AG09319 (cell line): Measurements from ENCODE around the gene NLRC3.

Experiments
- DNase-seq: peaks from one replicate; pipeline ENCODE4 v3.0.0-alpha.2; 2010; ENCODE audit warnings: low read depth; ENCODE audit errors: extremely low read depth
- TF ChIP-seq, protein P1 (sequence below): IDR thresholded peaks from 2 replicates; pipeline ENCODE4 v1.5.1; 2011; ENCODE audit warnings: low read depth, mild to moderate bottlenecking, inconsistent platforms, low read length, moderate library complexity

NLRC3 gene

DNA sequence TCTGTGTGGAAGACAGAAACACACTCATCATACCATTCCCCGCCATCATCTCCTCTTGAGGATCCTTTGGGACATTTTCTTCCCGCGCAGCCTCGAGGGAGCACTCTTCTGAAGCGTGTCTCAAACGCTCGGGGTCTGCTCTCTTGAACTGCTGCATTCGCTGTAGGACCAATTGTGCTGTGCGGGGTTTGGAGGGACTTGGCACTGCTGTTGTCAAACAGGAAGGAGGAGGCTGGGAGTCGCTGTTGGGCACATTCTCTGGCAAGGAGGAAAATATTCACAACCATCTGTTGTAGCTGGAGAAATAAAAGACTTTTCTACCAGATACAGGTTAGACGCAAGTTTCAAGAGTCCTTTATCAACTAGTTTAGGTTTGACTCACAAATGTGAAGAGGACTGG, 29.2 kb upstream of the NLRC3 start:
- no peak for DNase-seq
- TF ChIP-seq, protein P1, sequence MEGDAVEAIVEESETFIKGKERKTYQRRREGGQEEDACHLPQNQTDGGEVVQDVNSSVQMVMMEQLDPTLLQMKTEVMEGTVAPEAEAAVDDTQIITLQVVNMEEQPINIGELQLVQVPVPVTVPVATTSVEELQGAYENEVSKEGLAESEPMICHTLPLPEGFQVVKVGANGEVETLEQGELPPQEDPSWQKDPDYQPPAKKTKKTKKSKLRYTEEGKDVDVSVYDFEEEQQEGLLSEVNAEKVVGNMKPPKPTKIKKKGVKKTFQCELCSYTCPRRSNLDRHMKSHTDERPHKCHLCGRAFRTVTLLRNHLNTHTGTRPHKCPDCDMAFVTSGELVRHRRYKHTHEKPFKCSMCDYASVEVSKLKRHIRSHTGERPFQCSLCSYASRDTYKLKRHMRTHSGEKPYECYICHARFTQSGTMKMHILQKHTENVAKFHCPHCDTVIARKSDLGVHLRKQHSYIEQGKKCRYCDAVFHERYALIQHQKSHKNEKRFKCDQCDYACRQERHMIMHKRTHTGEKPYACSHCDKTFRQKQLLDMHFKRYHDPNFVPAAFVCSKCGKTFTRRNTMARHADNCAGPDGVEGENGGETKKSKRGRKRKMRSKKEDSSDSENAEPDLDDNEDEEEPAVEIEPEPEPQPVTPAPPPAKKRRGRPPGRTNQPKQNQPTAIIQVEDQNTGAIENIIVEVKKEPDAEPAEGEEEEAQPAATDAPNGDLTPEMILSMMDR: no peak

DNA sequence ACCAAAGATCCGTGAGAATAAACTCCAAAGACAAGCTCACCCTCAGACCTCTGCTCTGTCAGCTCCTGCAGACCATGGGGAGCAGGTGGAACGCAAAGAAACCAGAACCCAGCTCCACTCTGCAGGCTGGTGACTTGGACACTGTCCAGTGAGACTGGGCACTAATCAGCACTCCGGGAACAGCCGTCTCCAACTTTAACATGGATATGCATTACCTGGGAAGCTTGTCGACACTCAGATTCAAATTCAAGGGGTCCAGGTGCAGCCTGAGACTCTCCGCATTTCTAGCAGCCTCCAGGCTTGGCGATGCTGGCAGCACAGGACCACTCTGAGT, 25.1 kb upstream of the NLRC3 start:
- TF ChIP-seq, protein P1: no peak
- DNase-seq: no peak

DNA sequence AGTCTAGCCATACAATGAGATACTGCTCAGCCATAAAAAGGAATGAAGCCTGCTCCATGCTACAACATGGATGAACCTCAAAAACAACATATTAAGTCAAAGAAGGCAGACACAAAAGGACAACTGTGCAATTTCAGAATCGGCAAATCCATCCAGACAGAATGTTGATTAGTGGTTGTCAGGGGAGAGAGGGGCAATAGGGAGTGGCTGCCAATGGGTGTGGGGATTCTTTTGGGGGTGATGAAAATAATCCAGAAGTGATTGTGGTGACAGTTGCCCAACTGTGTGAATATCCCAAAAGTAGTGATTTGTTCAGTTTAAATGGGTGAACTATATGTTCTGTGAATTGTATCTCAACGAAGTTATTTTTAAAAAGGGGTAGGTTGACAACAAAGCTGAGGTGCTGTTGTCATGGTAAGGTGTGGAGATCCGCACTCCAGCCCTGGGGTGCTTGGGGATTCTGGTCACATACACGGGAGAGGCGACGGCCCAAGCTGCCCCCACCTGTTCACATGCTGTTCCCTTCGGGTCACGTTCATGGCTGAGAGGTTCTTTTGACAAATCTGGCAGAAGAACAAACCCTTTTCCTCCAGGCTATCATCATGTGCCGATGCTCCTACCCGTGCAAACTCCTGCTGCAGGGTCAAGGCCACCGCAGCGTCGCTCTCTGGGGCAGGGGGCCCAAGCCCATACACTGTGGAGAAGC, 24.6 kb upstream of the NLRC3 start:
- TF ChIP-seq, protein P1: no peak
- no peak for DNase-seq

DNA sequence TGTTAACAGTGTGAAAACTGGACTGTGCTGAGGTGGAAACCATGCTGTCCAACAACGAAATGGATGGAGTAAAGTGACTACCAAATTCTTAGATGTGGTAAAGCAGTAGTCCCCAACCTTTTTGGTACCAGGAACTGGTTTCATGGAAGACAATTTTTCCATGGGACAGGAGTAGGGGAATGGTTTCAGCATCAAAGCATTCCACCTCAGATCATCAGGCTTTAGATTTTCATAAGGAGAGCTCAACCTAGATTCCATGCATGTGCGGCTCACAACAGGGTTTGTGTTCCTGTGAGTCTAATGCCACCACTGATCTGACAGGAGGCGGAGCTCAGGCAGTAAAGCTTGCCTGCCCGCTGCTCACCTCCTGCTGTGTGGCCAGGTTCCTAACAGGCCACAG, 22.7 kb upstream of the NLRC3 start:
- TF ChIP-seq, protein P1: no peak
- no peak for DNase-seq

DNA sequence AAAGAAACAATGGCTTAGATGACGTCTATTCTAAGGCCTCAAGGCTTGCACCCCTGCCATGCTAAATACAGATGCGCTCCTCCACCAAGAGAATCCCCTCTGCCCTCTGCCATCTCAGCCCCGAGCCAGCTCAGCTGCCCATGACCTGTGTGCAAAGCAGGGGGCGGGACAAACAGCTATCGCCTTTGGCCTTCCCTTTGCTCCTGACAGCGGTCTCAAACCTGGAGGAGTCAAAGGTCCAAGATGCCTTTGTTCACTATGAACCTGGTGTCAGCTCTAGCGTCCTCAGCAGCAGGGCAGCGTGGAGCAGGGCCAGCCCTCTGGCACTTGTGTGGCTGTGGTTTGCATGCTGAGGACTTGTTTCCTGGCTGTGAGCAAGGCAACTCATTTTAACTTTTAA, 21.9 kb upstream of the NLRC3 start:
- TF ChIP-seq, protein P1: no peak
- DNase-seq: no peak

DNA sequence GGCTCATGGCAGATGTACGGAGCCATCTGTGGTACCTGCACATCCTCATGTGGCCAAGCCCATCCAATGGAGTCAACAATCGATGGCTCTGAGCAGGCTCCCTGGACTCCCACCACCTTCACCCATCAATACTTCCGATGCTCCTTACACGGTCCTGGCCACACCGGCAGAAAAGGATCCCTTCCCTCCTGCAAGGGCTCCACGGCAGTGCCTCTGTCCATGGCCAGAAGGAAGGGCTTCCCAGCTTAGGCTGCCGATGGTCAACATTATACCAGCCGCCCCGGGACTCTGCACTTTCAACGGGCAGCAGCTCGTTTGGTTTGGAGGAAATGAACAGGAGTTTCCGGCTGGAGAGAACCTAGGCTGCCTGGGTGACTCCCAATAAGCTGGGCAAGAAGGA, 21.0 kb upstream of the NLRC3 start:
- TF ChIP-seq, protein P1: no peak
- DNase-seq: no peak

DNA sequence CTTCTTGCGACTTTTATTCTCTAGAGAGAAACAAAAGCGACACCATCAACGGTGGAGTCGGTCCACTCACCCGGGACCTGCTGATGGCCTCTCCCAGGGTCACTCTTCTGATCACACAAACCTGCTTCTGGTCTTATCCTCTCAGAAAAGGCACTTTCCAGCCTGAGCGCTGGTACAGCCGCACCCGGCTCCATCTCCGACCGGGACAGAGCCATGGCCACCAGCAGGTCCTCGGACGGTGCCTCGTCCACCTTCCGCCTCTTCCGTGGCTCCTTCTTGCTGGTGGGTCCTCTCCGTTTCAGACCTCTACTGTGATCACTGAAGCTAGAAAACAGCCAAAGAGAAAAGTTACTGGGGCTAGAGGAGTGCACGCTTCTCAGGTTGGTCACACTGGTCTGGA, 20.5 kb upstream of the NLRC3 start:
- TF ChIP-seq, protein P1: no peak
- DNase-seq: no peak
